Cardiac fibroblast (primary cell): ENCODE results near the gene ADGRD2.

Experiments
- DNase-seq, 2 donors: peaks; one replicate each; pipeline versions ENCODE4 v3.0.0 to v3.0.0-alpha.2; 2010; ENCODE audit warnings: low read depth in 2 of 2
- H3K4me3 ChIP-seq, 2 donors: replicated peaks in 1 of 2; 1 replicate in 1 of 2; 2 replicates in 1 of 2; pipeline ENCODE4 v1.5.1; 2011; ENCODE audit warnings: low read depth in 2 of 2, low read length in 2 of 2, mild to moderate bottlenecking in 2 of 2, moderate library complexity in 1 of 2
- CTCF ChIP-seq: IDR thresholded peaks from one replicate; pipeline ENCODE4 v1.5.1; 2011; ENCODE audit warnings: low read depth, mild to moderate bottlenecking, low read length, inconsistent platforms

Gene ADGRD2

GRCh38 chr9:124442379-124442778, 7.9 kb upstream of the ADGRD2 start:
- DNase-seq: no peak
- no peak for TF ChIP-seq CTCF
- H3K4me3 ChIP-seq: no peak overlapping the region

- no peak for TF ChIP-seq CTCF
- H3K4me3 ChIP-seq: no peak overlapping the region
- DNase-seq: no peak
Measured at GRCh38 chr9:124442826-124443225, 7.4 kb upstream of the ADGRD2 start.

GRCh38 chr9:124443625-124444024, 6.6 kb upstream of the ADGRD2 start:
- DNase-seq: no peak
- no peak for TF ChIP-seq CTCF
- no peak overlapping the region for H3K4me3 ChIP-seq

GRCh38 chr9:124444166-124444565, 6.1 kb upstream of the ADGRD2 start:
- H3K4me3 ChIP-seq: no peak overlapping the region
- DNase-seq: no peak
- no peak for TF ChIP-seq CTCF

- DNase-seq: no peak
- H3K4me3 ChIP-seq: no peak overlapping the region
- TF ChIP-seq CTCF: no peak
Measured at GRCh38 chr9:124447297-124447661, 3.0 kb upstream of the ADGRD2 start.

- no peak overlapping the region for H3K4me3 ChIP-seq
- no peak for DNase-seq
- no peak for TF ChIP-seq CTCF
Measured at GRCh38 chr9:124448019-124448418, 2.2 kb upstream of the ADGRD2 start.

GRCh38 chr9:124449381-124450151, 685 bp upstream of the ADGRD2 start:
- H3K4me3 ChIP-seq: no peak overlapping the region
- DNase-seq: peak in 1 of 2 donors; percentile 2
- TF ChIP-seq CTCF: no peak
